ENCODE measurements around the gene MPND. TPM values are rescaled to one million over a fixed set of nuclear protein-coding genes. Genes with fewer than 3 reads are reported as not detected.

The MPND gene
- total and polyA plus RNA-seq, 9 donors = 4.8 to 19.4 (median 16.2) TPM

- H3K4me3 ChIP-seq (ENCODE audit: low read length) = peak within 1 kb of the TSS; percentile 82
- H3K4me1 ChIP-seq (ENCODE audit: control insufficient read depth, insufficient read depth, low read length) = peaks cover 31% of the 10 kb centered on the region
- WGBS (ENCODE audit: insufficient coverage) = under 1% methylated on average over 82 of the region's 84 CpGs
- H3K27ac ChIP-seq (ENCODE audit: low read length) = peak within 1 kb of the TSS; percentile 94
- no peaks in the 10 kb centered on the region for H3K9me3 ChIP-seq (replicated peaks; ENCODE audit: control insufficient read depth, low read depth, low read length)
- no peaks in the 10 kb centered on the region for H3K27me3 ChIP-seq (ENCODE audit: control insufficient read depth, insufficient read depth, low read length)
- peak; percentile 100 for DNase-seq
- H3K36me3 ChIP-seq (ENCODE audit: control insufficient read depth, insufficient read depth, low read length) = peaks cover 15% of the 10 kb centered on the region
Observed at GRCh38 chr19:4402171-4403004, 59.0 kb downstream of the MPND start, which contains the start of gene CHAF1A. TSS of gene CHAF1A (plus strand) at chr19:4402640. CDS start at chr19:4402763, 123 bp downstream.

- peak overlapping the region; percentile 47 for H3K27ac ChIP-seq (ENCODE audit: low read length)
- DNase-seq = peak; percentile 47
Observed at GRCh38 chr19:4403005-4403761, 59.8 kb downstream of the MPND start.

GRCh38 chr19:4405977-4406376, 62.6 kb downstream of the MPND start:
- Histone ChIP-seq H3K4me1 (ENCODE audit: control insufficient read depth, insufficient read depth, low read length) (peaks cover 14% of the 10 kb centered on the region), H3K36me3 (ENCODE audit: control insufficient read depth, insufficient read depth, low read length) (peaks cover 14% of the 10 kb centered on the region), H3K4me3 (ENCODE audit: low read length) (no peak overlapping the region), H3K9me3 (replicated peaks; ENCODE audit: control insufficient read depth, low read depth, low read length) (no peaks in the 10 kb centered on the region), H3K27ac (ENCODE audit: low read length) (no peak overlapping the region), H3K27me3 (ENCODE audit: control insufficient read depth, insufficient read depth, low read length) (no peaks in the 10 kb centered on the region)
- no peak for DNase-seq
- WGBS (ENCODE audit: insufficient coverage) = 83% methylated on average over 1 of the region's 8 CpGs

More at GRCh38 chr19:4403005-4403761, 59.8 kb downstream of the MPND start:
- no peaks in the 10 kb centered on the region for H3K9me3 ChIP-seq (replicated peaks; ENCODE audit: control insufficient read depth, low read depth, low read length)
- peaks cover 7% of the 10 kb centered on the region for H3K36me3 ChIP-seq (ENCODE audit: control insufficient read depth, insufficient read depth, low read length)
- peaks cover 26% of the 10 kb centered on the region for H3K4me1 ChIP-seq (ENCODE audit: control insufficient read depth, insufficient read depth, low read length)
- no peaks in the 10 kb centered on the region for H3K27me3 ChIP-seq (ENCODE audit: control insufficient read depth, insufficient read depth, low read length)
- peak overlapping the region; percentile 82 for H3K4me3 ChIP-seq (ENCODE audit: low read length)
- 5% methylated on average over 25 of the region's 32 CpGs for WGBS (ENCODE audit: insufficient coverage)

DNA sequence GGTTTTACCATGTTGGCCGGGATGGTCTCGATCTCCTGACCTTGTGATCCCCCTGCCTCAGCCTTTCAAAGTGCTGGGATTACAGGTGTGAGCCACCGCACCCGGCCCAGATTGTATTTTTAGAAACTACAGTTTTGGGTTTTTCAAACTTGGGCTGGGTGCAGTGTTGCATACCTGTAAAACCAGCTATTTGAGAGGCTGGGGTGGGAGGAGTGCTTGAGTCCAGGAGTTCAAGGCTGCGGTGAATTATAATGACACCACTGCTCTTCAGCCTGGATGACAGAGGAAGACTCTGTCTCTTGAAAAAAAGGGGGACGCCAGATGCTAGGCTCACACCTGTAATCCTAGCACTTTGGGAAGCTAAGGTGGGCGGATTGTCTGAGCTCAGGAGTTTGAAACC, 63.3 kb downstream of the MPND start:
- Histone ChIP-seq H3K36me3 (ENCODE audit: control insufficient read depth, insufficient read depth, low read length) (peaks cover 15% of the 10 kb centered on the region), H3K27me3 (ENCODE audit: control insufficient read depth, insufficient read depth, low read length) (no peaks in the 10 kb centered on the region), H3K27ac (ENCODE audit: low read length) (no peak overlapping the region), H3K9me3 (replicated peaks; ENCODE audit: control insufficient read depth, low read depth, low read length) (no peaks in the 10 kb centered on the region), H3K4me1 (ENCODE audit: control insufficient read depth, insufficient read depth, low read length) (peaks cover 12% of the 10 kb centered on the region), H3K4me3 (ENCODE audit: low read length) (no peak overlapping the region)
- 87% methylated on average over 3 of the region's 7 CpGs for WGBS (ENCODE audit: insufficient coverage)
- no peak for DNase-seq

GRCh38 chr19:4409123-4409933, 66.0 kb downstream of the MPND start:
- H3K27ac ChIP-seq (ENCODE audit: low read length) = no peak overlapping the region
- WGBS (ENCODE audit: insufficient coverage) = 91% methylated on average over 23 of the region's 23 CpGs
- peaks cover 35% of the 10 kb centered on the region for H3K36me3 ChIP-seq (ENCODE audit: control insufficient read depth, insufficient read depth, low read length)
- H3K4me3 ChIP-seq (ENCODE audit: low read length) = no peak overlapping the region
- no peak for DNase-seq
- H3K9me3 ChIP-seq (replicated peaks; ENCODE audit: control insufficient read depth, low read depth, low read length) = no peaks in the 10 kb centered on the region
- H3K4me1 ChIP-seq (ENCODE audit: control insufficient read depth, insufficient read depth, low read length) = no peaks in the 10 kb centered on the region
- no peaks in the 10 kb centered on the region for H3K27me3 ChIP-seq (ENCODE audit: control insufficient read depth, insufficient read depth, low read length)

Other genes with a start within 250 kb of the MPND start
- gene MAP2K2, start 219.4 kb upstream of the MPND start, total RNA-seq = 97.0 TPM
- 100 to 1,000 TPM; 104 to 137 (median 118) TPM for gene MAP2K2, start 219.4 kb upstream of the MPND start, polyA plus RNA-seq (ENCODE audit: insufficient read depth in 1 of 8, insufficient read length in 8 of 8, low replicate concordance in 1 of 8)
- gene CREB3L3, start 189.9 kb upstream of the MPND start, total RNA-seq = not detected
- gene CREB3L3, start 189.9 kb upstream of the MPND start, polyA plus RNA-seq (ENCODE audit: insufficient read depth in 1 of 8, insufficient read length in 8 of 8, low replicate concordance in 1 of 8) = 1 to 10 TPM in 1 of 8 donors, under 1 TPM in 2, not detected in 5; 0.16 to 5.8 (median 0.99) TPM
- gene SIRT6, start 161.0 kb upstream of the MPND start, total RNA-seq = 6.0 TPM
- gene SIRT6, start 161.0 kb upstream of the MPND start, polyA plus RNA-seq (ENCODE audit: insufficient read depth in 1 of 8, insufficient read length in 8 of 8, low replicate concordance in 1 of 8) = 10 to 100 TPM; 10.5 to 17.1 (median 12.2) TPM
- gene ANKRD24, start 160.9 kb upstream of the MPND start, total RNA-seq = 0.58 TPM
- 1 to 10 TPM in 5 of 8 donors, under 1 TPM in 3; 0.79 to 2.5 (median 1.1) TPM for gene ANKRD24, start 160.9 kb upstream of the MPND start, polyA plus RNA-seq (ENCODE audit: insufficient read depth in 1 of 8, insufficient read length in 8 of 8, low replicate concordance in 1 of 8)
- 0.53 TPM for gene EBI3, start 114.0 kb upstream of the MPND start, total RNA-seq
- gene EBI3, start 114.0 kb upstream of the MPND start, polyA plus RNA-seq (ENCODE audit: insufficient read depth in 1 of 8, insufficient read length in 8 of 8, low replicate concordance in 1 of 8) = 1 to 10 TPM in 2 of 8 donors, under 1 TPM in 6; 0.52 to 1.7 (median 0.76) TPM
- gene YJU2, start 96.5 kb upstream of the MPND start, total RNA-seq = 15.0 TPM
- gene YJU2, start 96.5 kb upstream of the MPND start, polyA plus RNA-seq (ENCODE audit: insufficient read depth in 1 of 8, insufficient read length in 8 of 8, low replicate concordance in 1 of 8) = 10 to 100 TPM; 14.2 to 16.0 (median 15.1) TPM
- 40.1 TPM for gene SHD, start 64.3 kb upstream of the MPND start, total RNA-seq
- gene SHD, start 64.3 kb upstream of the MPND start, polyA plus RNA-seq (ENCODE audit: insufficient read depth in 1 of 8, insufficient read length in 8 of 8, low replicate concordance in 1 of 8) = 100 to 1,000 TPM in 4 of 8 donors, 10 to 100 TPM in 4; 89.5 to 139 (median 97.6) TPM
- 0.71 TPM for gene TMIGD2, start 41.2 kb upstream of the MPND start, total RNA-seq
- under 1 TPM; 0.21 to 0.94 (median 0.47) TPM for gene TMIGD2, start 41.2 kb upstream of the MPND start, polyA plus RNA-seq (ENCODE audit: insufficient read depth in 1 of 8, insufficient read length in 8 of 8, low replicate concordance in 1 of 8)
- 0.71 TPM for gene FSD1, start 39.0 kb upstream of the MPND start, total RNA-seq
- 1 to 10 TPM in 7 of 8 donors, under 1 TPM in 1; 0.99 to 3.2 (median 2.4) TPM for gene FSD1, start 39.0 kb upstream of the MPND start, polyA plus RNA-seq (ENCODE audit: insufficient read depth in 1 of 8, insufficient read length in 8 of 8, low replicate concordance in 1 of 8)
- 4.8 TPM for gene STAP2, start 4.7 kb upstream of the MPND start, total RNA-seq
- gene STAP2, start 4.7 kb upstream of the MPND start, polyA plus RNA-seq (ENCODE audit: insufficient read depth in 1 of 8, insufficient read length in 8 of 8, low replicate concordance in 1 of 8) = 10 to 100 TPM in 1 of 8 donors, 1 to 10 TPM in 7; 3.9 to 10.8 (median 5.4) TPM
- 29.1 TPM for gene SH3GL1, start 57.0 kb downstream of the MPND start, total RNA-seq
- gene SH3GL1, start 57.0 kb downstream of the MPND start, polyA plus RNA-seq (ENCODE audit: insufficient read depth in 1 of 8, insufficient read length in 8 of 8, low replicate concordance in 1 of 8) = 10 to 100 TPM; 54.9 to 77.9 (median 69.8) TPM
- gene CHAF1A, start 59.1 kb downstream of the MPND start, total RNA-seq = 7.6 TPM
- 10 to 100 TPM; 10.4 to 19.3 (median 13.6) TPM for gene CHAF1A, start 59.1 kb downstream of the MPND start, polyA plus RNA-seq (ENCODE audit: insufficient read depth in 1 of 8, insufficient read length in 8 of 8, low replicate concordance in 1 of 8)
- gene UBXN6, start 114.2 kb downstream of the MPND start, total RNA-seq = 64.9 TPM
- gene UBXN6, start 114.2 kb downstream of the MPND start, polyA plus RNA-seq (ENCODE audit: insufficient read depth in 1 of 8, insufficient read length in 8 of 8, low replicate concordance in 1 of 8) = 100 to 1,000 TPM in 2 of 8 donors, 10 to 100 TPM in 6; 77.0 to 127 (median 89.0) TPM
- 35.0 TPM for gene HDGFL2, start 128.7 kb downstream of the MPND start, total RNA-seq
- 10 to 100 TPM; 66.3 to 97.7 (median 84.3) TPM for gene HDGFL2, start 128.7 kb downstream of the MPND start, polyA plus RNA-seq (ENCODE audit: insufficient read depth in 1 of 8, insufficient read length in 8 of 8, low replicate concordance in 1 of 8)
- 2.8 TPM for gene PLIN4, start 174.9 kb downstream of the MPND start, total RNA-seq
- 1 to 10 TPM; 1.4 to 4.5 (median 3.3) TPM for gene PLIN4, start 174.9 kb downstream of the MPND start, polyA plus RNA-seq (ENCODE audit: insufficient read depth in 1 of 8, insufficient read length in 8 of 8, low replicate concordance in 1 of 8)
- 2.3 TPM for gene PLIN5, start 191.7 kb downstream of the MPND start, total RNA-seq
- gene PLIN5, start 191.7 kb downstream of the MPND start, polyA plus RNA-seq (ENCODE audit: insufficient read depth in 1 of 8, insufficient read length in 8 of 8, low replicate concordance in 1 of 8) = 1 to 10 TPM in 5 of 8 donors, under 1 TPM in 3; 0.83 to 5.2 (median 1.8) TPM
- 0.18 TPM for gene LRG1, start 196.5 kb downstream of the MPND start, total RNA-seq
- gene LRG1, start 196.5 kb downstream of the MPND start, polyA plus RNA-seq (ENCODE audit: insufficient read depth in 1 of 8, insufficient read length in 8 of 8, low replicate concordance in 1 of 8) = under 1 TPM; 0.48 to 0.92 (median 0.66) TPM
- gene SEMA6B, start 216.1 kb downstream of the MPND start, total RNA-seq = 15.6 TPM
- 10 to 100 TPM; 37.4 to 63.2 (median 52.9) TPM for gene SEMA6B, start 216.1 kb downstream of the MPND start, polyA plus RNA-seq (ENCODE audit: insufficient read depth in 1 of 8, insufficient read length in 8 of 8, low replicate concordance in 1 of 8)

All from muscle of leg (tissue), 11 donors.